Stomach (tissue), 4 donors: Measurements from ENCODE around the gene HS6ST3.

Source experiments
- EP300 ChIP-seq: sonication (generic); formaldehyde crosslinking; IDR thresholded peaks from one replicate; pipeline ENCODE4 v1.6.1; 2017; ENCODE audit warnings: antibody characterized with exemption
- POLR2A ChIP-seq, 4 donors: fragments of 450-650 bp; IDR thresholded peaks; one replicate each; pipeline ENCODE4 v1.6.1; 2016; ENCODE audit warnings: antibody characterized with exemption in 4 of 4, control low read depth in 2 of 4, mild to moderate bottlenecking in 1 of 4, moderate library complexity in 1 of 4
- TF ChIP-seq, protein P1 (sequence below), 7 experiments: fragments of 450-650 bp in 4 of 7; fragments of 200-600 bp in 3 of 7; sonication (generic) in 3 of 7; IDR thresholded peaks; one replicate each; pipeline ENCODE4 v1.5.1; 2016 to 2019; ENCODE audit warnings: antibody characterized with exemption in 7 of 7, control low read depth in 2 of 7, mild to moderate bottlenecking in 1 of 7

DNA sequence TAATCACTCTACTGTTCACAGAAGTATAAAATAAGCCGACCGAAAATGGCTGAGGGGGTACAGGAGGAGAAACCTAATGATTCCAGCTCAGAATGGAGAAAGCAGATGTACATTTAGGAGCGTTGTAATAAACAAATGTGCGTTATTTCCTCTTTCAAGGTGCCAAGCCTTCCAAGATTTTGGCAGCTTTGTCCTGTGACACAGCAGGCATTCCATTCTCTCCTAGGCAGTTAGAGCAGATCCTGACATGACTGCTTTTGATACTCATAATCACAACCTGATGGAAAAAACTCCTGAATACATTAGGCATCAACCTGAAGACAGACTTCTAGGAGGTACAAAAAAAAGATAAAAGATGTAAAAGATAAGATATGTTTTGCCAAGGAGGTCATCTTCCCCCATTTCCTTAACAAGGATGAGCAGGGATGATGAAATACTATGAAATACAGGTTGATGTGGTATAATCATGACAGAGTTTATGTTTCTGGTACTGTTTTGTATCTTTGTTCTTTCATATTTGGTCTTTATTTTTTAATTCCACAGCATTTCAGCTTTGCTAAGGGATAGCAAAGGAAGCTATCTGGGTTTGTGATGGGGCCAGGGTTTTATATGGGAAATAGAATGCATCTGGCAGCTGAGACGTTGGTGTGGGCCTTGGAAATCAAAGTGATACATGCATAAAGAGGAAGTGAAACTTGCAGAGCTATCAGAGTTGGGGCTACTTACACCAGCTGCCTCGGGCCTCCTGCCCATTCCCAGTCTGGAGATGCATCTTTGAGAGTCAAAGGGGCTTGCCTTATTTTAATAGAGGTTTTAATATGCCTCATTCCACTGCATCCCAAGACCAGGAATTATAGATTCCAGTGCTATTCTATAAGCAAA lies 681.8 kb downstream of the HS6ST3 start:
- no peak for TF ChIP-seq EP300
- TF ChIP-seq, protein P1, sequence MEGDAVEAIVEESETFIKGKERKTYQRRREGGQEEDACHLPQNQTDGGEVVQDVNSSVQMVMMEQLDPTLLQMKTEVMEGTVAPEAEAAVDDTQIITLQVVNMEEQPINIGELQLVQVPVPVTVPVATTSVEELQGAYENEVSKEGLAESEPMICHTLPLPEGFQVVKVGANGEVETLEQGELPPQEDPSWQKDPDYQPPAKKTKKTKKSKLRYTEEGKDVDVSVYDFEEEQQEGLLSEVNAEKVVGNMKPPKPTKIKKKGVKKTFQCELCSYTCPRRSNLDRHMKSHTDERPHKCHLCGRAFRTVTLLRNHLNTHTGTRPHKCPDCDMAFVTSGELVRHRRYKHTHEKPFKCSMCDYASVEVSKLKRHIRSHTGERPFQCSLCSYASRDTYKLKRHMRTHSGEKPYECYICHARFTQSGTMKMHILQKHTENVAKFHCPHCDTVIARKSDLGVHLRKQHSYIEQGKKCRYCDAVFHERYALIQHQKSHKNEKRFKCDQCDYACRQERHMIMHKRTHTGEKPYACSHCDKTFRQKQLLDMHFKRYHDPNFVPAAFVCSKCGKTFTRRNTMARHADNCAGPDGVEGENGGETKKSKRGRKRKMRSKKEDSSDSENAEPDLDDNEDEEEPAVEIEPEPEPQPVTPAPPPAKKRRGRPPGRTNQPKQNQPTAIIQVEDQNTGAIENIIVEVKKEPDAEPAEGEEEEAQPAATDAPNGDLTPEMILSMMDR (IDR thresholded peaks at IDR 0.05) = no peak
- no peak for TF ChIP-seq POLR2A (IDR thresholded peaks at IDR 0.05)
